WTC11 (cell line): Measurements from ENCODE around the gene RAB8B. TPM values are rescaled to one million over a fixed set of nuclear protein-coding genes. Genes with fewer than 3 reads are reported as not detected.

ENCODE experiments used
- ATAC-seq: fragments of 200-7000 bp; cut with Tn5 transposase; 2 replicates; pipeline ENCODE4 v1.10.0; 2021; ENCODE audit warnings: mild to moderate bottlenecking, moderate library complexity
- CTCF ChIA-PET: fragments of 300-600 bp; sonication (Branson Sonifier 250); formaldehyde crosslinking; loops from one replicate; lab custom pipeline; 2021; ENCODE audit warnings: antibody characterized with exemption; lab: Charles Lee
- POLR2A ChIA-PET: fragments of 350-600 bp; sonication (Branson Sonifier 250); formaldehyde crosslinking; loops from one replicate; lab custom pipeline; 2021; ENCODE audit warnings: antibody characterized with exemption; lab: Charles Lee
- DNase-seq: peaks from one replicate; pipeline ENCODE4 v3.0.0; 2021; ENCODE audit warnings: low spot score
- H3K27ac Mint-ChIP-seq: 2 replicates; pipeline ENCODE4 v1.8.0; 2021; ENCODE audit warnings: mixed read lengths
- H3K27me3 Mint-ChIP-seq: 2 replicates; pipeline ENCODE4 v1.8.0; 2021; ENCODE audit warnings: low read depth, mild to moderate bottlenecking, moderate library complexity, mixed read lengths
- H3K36me3 Mint-ChIP-seq: 2 replicates; pipeline ENCODE4 v1.8.0; 2021; ENCODE audit warnings: mixed read lengths
- H3K4me1 Mint-ChIP-seq: 2 replicates; pipeline ENCODE4 v1.8.0; 2022; ENCODE audit warnings: mixed read lengths
- H3K4me3 Mint-ChIP-seq: 2 replicates; pipeline ENCODE4 v1.8.0; 2021; ENCODE audit warnings: mild to moderate bottlenecking, moderate library complexity, mixed read lengths
- H3K9me3 Mint-ChIP-seq: 2 replicates; pipeline ENCODE4 v1.8.0; 2021; ENCODE audit warnings: mixed read lengths
- CREM ChIP-seq: sonication (generic); formaldehyde crosslinking; IDR thresholded peaks from 2 replicates; pipeline ENCODE4 v1.8.1; 2022; ENCODE audit warnings: mild to moderate bottlenecking, missing genetic modification reagents, moderate library complexity
- JUN ChIP-seq: sonication (generic); formaldehyde crosslinking; IDR thresholded peaks from 2 replicates; pipeline ENCODE4 v1.8.0; 2023; ENCODE audit warnings: mild to moderate bottlenecking, missing genetic modification reagents
- KAT7 ChIP-seq: sonication (generic); formaldehyde crosslinking; IDR thresholded peaks from 2 replicates; pipeline ENCODE4 v1.8.1; 2023; ENCODE audit warnings: missing genetic modification reagents, mild to moderate bottlenecking, borderline replicate concordance
- MYBL2 ChIP-seq: sonication (generic); formaldehyde crosslinking; IDR thresholded peaks from 2 replicates; pipeline ENCODE4 v1.8.1; 2023; ENCODE audit warnings: mild to moderate bottlenecking, moderate library complexity, missing genetic modification reagents
- RELA ChIP-seq: sonication (generic); formaldehyde crosslinking; IDR thresholded peaks from 2 replicates; pipeline ENCODE4 v1.8.1; 2022; ENCODE audit warnings: missing genetic modification reagents, mild to moderate bottlenecking, borderline replicate concordance
- SMAD3 ChIP-seq: sonication (generic); formaldehyde crosslinking; IDR thresholded peaks from 2 replicates; pipeline ENCODE4 v1.8.0; 2022; ENCODE audit warnings: missing genetic modification reagents, mild to moderate bottlenecking, borderline replicate concordance
- SOX15 ChIP-seq: fragments of 250-450 bp; sonication (Bioruptor Pico); IDR thresholded peaks from 2 replicates; pipeline ENCODE4 v1.9.0; 2021; ENCODE audit warnings: mild to moderate bottlenecking
- TCF7 ChIP-seq: sonication (generic); formaldehyde crosslinking; IDR thresholded peaks from 2 replicates; pipeline ENCODE4 v1.8.0; 2022; ENCODE audit warnings: mild to moderate bottlenecking, low read depth, missing genetic modification reagents, moderate library complexity
- ZNF138 ChIP-seq: sonication (generic); formaldehyde crosslinking; conservative IDR thresholded peaks from 2 replicates; pipeline ENCODE4 v1.8.1; 2022; ENCODE audit warnings: mild to moderate bottlenecking, moderate library complexity, missing genetic modification reagents
- total RNA-seq: library from RNA; stranded (reverse); gene quantifications from 3 replicates; pipeline ENCODE4 v1.2.3, GENCODE V29; 2021
- TF ChIP-seq, protein P1 (sequence below): sonication (generic); formaldehyde crosslinking; IDR thresholded peaks from 2 replicates; pipeline ENCODE4 v1.8.0; 2022; ENCODE audit warnings: missing genetic modification reagents
- TF ChIP-seq, protein P2 (sequence below): sonication (generic); formaldehyde crosslinking; IDR thresholded peaks from 2 replicates; pipeline ENCODE4 v1.8.0; 2023; ENCODE audit warnings: missing genetic modification reagents, mild to moderate bottlenecking, borderline replicate concordance
- TF ChIP-seq, protein P3 (sequence below): sonication (generic); formaldehyde crosslinking; IDR thresholded peaks from 2 replicates; pipeline ENCODE4 v1.8.1; 2023; ENCODE audit warnings: mild to moderate bottlenecking, missing genetic modification reagents
- TF ChIP-seq, protein P4 (sequence below): sonication (generic); formaldehyde crosslinking; IDR thresholded peaks from 2 replicates; pipeline ENCODE4 v1.8.1; 2022; ENCODE audit warnings: low read depth, missing genetic modification reagents, borderline replicate concordance
- TF ChIP-seq, protein P5 (sequence below): sonication (generic); formaldehyde crosslinking; IDR thresholded peaks from 2 replicates; pipeline ENCODE4 v1.8.1; 2022; ENCODE audit warnings: mild to moderate bottlenecking, moderate library complexity, missing genetic modification reagents
- TF ChIP-seq, protein P6 (sequence below): fragments of 250-450 bp; sonication (Bioruptor Pico); IDR thresholded peaks from 2 replicates; pipeline ENCODE4 v1.9.0; 2021; ENCODE audit warnings: mild to moderate bottlenecking
- TF ChIP-seq, protein P7 (sequence below): sonication (generic); formaldehyde crosslinking; IDR thresholded peaks from 2 replicates; pipeline ENCODE4 v1.8.1; 2023; ENCODE audit warnings: mild to moderate bottlenecking, missing genetic modification reagents

The RAB8B gene
- total RNA-seq, 1 experiment from 2014 or later = 32.5 TPM

DNA sequence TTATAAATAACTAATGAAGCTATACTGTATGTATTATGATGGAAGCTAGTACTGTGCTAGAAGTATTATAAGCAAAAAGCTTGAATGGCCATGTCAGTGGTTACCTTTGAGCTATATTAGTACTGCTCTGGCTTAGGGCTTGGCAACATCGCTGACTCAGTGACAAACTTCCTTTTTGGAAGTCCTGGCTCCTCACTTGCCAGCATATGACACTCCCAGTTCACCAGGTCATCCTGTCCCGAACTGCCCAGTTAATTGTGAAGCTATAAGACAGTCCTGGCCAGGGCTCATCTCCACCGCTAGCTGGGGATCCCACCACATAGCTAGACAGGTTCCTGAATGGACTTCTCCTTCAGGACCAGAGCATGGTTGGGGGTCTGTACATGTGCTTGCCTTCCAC is 31.9 kb downstream of the RAB8B start:
- H3K27ac Mint-ChIP-seq = no peak overlapping the region
- peaks cover 7% of the 10 kb centered on the region for H3K4me1 Mint-ChIP-seq
- DNase-seq (no peak), ATAC-seq (no peak)
- H3K27me3 Mint-ChIP-seq = no peaks in the 10 kb centered on the region
- no peaks in the 10 kb centered on the region for H3K36me3 Mint-ChIP-seq
- no peak overlapping the region for H3K4me3 Mint-ChIP-seq
- TF ChIP-seq, protein P1, sequence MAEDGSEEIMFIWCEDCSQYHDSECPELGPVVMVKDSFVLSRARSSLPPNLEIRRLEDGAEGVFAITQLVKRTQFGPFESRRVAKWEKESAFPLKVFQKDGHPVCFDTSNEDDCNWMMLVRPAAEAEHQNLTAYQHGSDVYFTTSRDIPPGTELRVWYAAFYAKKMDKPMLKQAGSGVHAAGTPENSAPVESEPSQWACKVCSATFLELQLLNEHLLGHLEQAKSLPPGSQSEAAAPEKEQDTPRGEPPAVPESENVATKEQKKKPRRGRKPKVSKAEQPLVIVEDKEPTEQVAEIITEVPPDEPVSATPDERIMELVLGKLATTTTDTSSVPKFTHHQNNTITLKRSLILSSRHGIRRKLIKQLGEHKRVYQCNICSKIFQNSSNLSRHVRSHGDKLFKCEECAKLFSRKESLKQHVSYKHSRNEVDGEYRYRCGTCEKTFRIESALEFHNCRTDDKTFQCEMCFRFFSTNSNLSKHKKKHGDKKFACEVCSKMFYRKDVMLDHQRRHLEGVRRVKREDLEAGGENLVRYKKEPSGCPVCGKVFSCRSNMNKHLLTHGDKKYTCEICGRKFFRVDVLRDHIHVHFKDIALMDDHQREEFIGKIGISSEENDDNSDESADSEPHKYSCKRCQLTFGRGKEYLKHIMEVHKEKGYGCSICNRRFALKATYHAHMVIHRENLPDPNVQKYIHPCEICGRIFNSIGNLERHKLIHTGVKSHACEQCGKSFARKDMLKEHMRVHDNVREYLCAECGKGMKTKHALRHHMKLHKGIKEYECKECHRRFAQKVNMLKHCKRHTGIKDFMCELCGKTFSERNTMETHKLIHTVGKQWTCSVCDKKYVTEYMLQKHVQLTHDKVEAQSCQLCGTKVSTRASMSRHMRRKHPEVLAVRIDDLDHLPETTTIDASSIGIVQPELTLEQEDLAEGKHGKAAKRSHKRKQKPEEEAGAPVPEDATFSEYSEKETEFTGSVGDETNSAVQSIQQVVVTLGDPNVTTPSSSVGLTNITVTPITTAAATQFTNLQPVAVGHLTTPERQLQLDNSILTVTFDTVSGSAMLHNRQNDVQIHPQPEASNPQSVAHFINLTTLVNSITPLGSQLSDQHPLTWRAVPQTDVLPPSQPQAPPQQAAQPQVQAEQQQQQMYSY (CRISPR knock-in tag) = no peak
- TF ChIP-seq TCF7 (no peak), SOX15 (no peak), SMAD3 (CRISPR knock-in tag) (no peak), JUN (CRISPR knock-in tag) (no peak), MYBL2 (no peak), ZNF138 (CRISPR knock-in tag) (no peak), KAT7 (CRISPR knock-in tag) (no peak), CREM (no peak), RELA (no peak)
- TF ChIP-seq, protein P2, sequence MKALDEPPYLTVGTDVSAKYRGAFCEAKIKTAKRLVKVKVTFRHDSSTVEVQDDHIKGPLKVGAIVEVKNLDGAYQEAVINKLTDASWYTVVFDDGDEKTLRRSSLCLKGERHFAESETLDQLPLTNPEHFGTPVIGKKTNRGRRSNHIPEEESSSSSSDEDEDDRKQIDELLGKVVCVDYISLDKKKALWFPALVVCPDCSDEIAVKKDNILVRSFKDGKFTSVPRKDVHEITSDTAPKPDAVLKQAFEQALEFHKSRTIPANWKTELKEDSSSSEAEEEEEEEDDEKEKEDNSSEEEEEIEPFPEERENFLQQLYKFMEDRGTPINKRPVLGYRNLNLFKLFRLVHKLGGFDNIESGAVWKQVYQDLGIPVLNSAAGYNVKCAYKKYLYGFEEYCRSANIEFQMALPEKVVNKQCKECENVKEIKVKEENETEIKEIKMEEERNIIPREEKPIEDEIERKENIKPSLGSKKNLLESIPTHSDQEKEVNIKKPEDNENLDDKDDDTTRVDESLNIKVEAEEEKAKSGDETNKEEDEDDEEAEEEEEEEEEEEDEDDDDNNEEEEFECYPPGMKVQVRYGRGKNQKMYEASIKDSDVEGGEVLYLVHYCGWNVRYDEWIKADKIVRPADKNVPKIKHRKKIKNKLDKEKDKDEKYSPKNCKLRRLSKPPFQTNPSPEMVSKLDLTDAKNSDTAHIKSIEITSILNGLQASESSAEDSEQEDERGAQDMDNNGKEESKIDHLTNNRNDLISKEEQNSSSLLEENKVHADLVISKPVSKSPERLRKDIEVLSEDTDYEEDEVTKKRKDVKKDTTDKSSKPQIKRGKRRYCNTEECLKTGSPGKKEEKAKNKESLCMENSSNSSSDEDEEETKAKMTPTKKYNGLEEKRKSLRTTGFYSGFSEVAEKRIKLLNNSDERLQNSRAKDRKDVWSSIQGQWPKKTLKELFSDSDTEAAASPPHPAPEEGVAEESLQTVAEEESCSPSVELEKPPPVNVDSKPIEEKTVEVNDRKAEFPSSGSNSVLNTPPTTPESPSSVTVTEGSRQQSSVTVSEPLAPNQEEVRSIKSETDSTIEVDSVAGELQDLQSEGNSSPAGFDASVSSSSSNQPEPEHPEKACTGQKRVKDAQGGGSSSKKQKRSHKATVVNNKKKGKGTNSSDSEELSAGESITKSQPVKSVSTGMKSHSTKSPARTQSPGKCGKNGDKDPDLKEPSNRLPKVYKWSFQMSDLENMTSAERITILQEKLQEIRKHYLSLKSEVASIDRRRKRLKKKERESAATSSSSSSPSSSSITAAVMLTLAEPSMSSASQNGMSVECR (CRISPR knock-in tag) = no peak
- TF ChIP-seq, protein P3, sequence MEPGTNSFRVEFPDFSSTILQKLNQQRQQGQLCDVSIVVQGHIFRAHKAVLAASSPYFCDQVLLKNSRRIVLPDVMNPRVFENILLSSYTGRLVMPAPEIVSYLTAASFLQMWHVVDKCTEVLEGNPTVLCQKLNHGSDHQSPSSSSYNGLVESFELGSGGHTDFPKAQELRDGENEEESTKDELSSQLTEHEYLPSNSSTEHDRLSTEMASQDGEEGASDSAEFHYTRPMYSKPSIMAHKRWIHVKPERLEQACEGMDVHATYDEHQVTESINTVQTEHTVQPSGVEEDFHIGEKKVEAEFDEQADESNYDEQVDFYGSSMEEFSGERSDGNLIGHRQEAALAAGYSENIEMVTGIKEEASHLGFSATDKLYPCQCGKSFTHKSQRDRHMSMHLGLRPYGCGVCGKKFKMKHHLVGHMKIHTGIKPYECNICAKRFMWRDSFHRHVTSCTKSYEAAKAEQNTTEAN (CRISPR knock-in tag) = no peak
- TF ChIP-seq, protein P4, sequence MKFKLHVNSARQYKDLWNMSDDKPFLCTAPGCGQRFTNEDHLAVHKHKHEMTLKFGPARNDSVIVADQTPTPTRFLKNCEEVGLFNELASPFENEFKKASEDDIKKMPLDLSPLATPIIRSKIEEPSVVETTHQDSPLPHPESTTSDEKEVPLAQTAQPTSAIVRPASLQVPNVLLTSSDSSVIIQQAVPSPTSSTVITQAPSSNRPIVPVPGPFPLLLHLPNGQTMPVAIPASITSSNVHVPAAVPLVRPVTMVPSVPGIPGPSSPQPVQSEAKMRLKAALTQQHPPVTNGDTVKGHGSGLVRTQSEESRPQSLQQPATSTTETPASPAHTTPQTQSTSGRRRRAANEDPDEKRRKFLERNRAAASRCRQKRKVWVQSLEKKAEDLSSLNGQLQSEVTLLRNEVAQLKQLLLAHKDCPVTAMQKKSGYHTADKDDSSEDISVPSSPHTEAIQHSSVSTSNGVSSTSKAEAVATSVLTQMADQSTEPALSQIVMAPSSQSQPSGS = no peak
- TF ChIP-seq, protein P5, sequence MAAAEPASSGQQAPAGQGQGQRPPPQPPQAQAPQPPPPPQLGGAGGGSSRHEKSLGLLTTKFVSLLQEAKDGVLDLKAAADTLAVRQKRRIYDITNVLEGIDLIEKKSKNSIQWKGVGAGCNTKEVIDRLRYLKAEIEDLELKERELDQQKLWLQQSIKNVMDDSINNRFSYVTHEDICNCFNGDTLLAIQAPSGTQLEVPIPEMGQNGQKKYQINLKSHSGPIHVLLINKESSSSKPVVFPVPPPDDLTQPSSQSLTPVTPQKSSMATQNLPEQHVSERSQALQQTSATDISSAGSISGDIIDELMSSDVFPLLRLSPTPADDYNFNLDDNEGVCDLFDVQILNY (CRISPR knock-in tag) = no peak
- TF ChIP-seq, protein P6, sequence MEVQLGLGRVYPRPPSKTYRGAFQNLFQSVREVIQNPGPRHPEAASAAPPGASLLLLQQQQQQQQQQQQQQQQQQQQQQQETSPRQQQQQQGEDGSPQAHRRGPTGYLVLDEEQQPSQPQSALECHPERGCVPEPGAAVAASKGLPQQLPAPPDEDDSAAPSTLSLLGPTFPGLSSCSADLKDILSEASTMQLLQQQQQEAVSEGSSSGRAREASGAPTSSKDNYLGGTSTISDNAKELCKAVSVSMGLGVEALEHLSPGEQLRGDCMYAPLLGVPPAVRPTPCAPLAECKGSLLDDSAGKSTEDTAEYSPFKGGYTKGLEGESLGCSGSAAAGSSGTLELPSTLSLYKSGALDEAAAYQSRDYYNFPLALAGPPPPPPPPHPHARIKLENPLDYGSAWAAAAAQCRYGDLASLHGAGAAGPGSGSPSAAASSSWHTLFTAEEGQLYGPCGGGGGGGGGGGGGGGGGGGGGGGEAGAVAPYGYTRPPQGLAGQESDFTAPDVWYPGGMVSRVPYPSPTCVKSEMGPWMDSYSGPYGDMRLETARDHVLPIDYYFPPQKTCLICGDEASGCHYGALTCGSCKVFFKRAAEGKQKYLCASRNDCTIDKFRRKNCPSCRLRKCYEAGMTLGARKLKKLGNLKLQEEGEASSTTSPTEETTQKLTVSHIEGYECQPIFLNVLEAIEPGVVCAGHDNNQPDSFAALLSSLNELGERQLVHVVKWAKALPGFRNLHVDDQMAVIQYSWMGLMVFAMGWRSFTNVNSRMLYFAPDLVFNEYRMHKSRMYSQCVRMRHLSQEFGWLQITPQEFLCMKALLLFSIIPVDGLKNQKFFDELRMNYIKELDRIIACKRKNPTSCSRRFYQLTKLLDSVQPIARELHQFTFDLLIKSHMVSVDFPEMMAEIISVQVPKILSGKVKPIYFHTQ (CRISPR knock-in tag) = no peak
- TF ChIP-seq, protein P7, sequence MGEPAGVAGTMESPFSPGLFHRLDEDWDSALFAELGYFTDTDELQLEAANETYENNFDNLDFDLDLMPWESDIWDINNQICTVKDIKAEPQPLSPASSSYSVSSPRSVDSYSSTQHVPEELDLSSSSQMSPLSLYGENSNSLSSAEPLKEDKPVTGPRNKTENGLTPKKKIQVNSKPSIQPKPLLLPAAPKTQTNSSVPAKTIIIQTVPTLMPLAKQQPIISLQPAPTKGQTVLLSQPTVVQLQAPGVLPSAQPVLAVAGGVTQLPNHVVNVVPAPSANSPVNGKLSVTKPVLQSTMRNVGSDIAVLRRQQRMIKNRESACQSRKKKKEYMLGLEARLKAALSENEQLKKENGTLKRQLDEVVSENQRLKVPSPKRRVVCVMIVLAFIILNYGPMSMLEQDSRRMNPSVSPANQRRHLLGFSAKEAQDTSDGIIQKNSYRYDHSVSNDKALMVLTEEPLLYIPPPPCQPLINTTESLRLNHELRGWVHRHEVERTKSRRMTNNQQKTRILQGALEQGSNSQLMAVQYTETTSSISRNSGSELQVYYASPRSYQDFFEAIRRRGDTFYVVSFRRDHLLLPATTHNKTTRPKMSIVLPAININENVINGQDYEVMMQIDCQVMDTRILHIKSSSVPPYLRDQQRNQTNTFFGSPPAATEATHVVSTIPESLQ = no peak
- no peaks in the 10 kb centered on the region for H3K9me3 Mint-ChIP-seq
- CTCF ChIA-PET = interaction anchor here (0.7 kb wide), 1 partner anchor 181 kb away, joined by 3 read pairs; no protein-coding TSS in a partner anchor
- POLR2A ChIA-PET = no interaction called here
